HG02642 (cell line): ENCODE data around the gene QRFPR.
"Not testable (repeated sequence)": the region's sequence is repeated elsewhere in the genome, so short reads cannot be mapped to it uniquely, and the experiment has no call there.

ENCODE experiments used
- ATAC-seq: cut with Tn5 transposase; IDR thresholded peaks from one replicate; pipeline ENCODE4 v1.9.1; 2021; ENCODE audit warnings: mild to moderate bottlenecking; ENCODE audit not compliant: unreplicated experiment, poor library complexity

The QRFPR gene

DNA sequence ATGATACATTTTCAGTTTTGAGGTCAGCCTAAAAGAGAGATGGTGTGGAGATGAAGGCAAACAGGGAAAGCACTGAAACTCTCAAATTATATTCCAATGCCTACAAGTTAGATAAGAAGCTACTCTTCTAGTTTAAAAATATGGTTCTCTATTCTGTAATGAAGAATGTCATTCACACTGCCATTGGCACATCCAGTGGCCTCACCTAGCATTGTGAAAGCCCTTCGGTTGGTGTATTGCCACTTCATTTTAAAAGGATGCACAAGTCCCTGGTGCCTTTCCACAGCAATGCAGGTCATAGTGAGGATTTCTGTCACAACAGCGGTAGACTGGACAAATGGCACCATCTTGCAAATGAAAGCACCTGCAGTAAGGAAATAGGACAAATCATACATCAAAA, 40.6 kb downstream of the QRFPR start:
- no peak for ATAC-seq

DNA sequence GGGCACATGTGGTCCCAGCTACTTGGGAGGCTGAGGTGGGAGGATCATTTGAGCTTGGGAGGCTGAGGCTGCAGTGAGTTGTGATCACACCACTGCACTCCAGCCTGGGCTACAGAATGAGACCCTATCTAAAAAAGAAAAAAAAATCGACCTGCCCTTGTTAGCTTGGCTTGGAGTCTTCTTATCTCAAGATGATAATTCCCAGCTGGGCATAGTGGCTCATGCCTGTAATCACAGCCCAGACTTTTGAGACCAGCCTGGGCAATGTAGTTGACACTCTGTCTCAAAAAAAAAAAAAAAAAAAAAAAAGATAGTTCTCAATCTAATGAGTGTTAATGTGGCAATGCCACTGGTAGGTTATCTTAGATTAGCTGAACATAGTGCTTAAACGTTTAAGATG, 41.0 kb downstream of the QRFPR start:
- no peak for ATAC-seq

DNA sequence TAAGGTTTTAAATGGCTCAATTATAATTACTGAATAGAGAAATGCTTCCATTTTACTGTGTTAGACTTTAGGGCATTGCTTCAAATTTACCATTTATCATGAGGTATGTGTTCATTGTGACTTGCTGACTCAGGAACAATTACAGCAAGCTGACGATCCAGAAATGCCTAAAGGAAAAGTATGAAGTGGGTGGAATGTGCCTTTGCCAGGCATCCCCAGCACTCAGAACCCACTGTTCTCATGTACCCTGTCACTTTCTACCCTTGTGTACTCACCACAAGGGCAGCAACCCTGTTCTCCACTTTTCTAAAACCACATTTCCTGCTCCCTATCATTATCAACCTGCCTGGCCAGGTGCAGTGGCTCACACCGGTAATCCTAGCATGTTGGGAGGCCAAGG, 41.5 kb downstream of the QRFPR start:
- ATAC-seq: no peak

DNA sequence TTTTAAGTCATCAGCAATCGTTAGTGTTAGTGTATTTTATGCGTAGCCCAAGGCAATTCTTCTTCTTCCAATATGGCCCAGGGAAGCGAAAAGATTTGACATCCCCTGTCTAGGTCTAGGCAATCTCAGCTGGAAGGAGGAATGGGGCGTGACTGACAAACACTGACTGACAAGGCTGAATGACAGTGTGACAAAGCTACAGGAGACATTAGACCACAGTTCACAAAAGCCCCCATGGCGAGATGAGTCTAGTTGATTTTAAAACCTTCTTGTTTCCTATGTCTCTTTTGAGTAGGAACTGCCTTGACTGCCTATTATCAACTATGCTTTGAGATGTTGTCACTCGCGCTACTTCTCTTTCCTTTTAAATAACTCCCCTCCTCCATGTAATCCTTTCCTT, 42.3 kb downstream of the QRFPR start:
- no peak for ATAC-seq

DNA sequence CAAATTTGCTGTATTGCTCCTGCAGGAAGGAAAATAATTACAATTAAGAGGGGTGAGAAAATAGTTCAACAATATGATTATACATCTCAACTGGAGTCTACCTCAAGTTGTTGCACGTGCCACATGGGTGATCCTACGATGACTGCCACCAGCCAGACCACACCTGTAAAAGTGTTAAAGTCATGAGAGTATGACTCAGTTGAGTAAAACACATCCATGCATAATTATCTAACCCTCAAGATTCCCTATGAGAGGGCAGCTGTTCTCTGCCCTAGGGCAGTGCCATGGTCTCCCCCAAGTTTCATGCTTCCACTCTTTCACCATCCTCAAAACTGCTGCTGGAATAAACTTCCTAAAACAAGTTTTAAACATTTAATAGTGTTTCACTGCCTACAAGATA, 44.1 kb downstream of the QRFPR start:
- no peak for ATAC-seq

DNA sequence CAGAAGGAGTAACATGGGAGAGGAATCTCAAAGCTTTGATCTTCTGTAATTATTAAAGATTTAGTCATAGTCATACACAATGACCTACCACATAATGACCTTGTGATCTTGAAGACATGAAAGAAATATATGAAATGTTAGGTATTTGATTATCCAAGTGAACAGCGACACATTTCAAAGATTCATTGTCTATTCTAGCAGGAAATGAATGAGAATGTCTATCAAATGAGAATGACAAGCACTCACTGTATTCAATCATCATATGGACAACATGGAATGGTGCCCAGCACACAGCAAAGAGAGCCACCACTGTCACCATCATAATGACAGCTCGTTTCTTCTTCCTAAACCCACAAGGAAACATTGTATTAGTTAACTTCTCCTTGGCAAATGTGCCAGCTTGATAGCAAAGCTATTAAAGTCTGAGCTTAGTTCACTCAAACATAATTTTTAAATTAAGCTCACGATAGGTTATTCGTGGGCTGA, 50.6 kb downstream of the QRFPR start:
- ATAC-seq: no peak

DNA sequence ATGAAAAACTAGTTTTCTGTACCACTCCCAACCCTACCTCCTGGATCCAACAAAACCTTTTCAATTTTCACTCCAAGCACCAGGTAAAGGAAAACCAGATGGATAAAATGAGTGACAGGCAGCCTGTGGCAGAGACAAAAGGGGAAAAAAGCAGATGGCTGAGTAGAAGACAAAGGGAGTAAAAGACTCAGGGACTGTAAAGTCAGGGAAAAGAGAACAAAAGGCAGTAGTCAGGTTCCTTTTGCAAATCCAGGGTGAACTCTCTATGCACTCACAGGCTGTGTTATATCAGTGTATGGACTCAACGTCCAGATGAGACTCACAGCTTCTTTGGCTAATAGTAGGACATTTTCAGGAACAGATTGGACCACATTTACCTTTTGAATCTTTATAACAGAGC, 54.2 kb downstream of the QRFPR start:
- ATAC-seq: no peak

DNA sequence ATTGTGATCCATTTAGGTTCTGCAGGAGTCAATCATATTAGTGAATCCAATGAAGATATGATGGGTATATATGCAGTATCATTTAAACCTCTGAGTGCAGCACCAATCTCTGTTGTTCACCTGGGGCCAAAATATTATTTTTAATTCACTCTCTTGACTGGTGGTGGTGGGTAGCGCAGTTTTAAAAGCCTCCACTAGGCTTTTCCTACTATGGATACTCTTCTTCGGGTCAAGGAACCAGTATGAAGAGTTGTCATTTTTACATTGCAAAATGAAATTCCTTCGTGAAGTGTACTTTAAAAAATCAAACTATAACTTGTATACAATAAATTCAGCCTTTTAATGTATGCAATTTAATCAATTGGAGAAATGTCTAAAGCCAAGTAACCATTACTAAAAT, 56.5 kb downstream of the QRFPR start:
- ATAC-seq: no peak

DNA sequence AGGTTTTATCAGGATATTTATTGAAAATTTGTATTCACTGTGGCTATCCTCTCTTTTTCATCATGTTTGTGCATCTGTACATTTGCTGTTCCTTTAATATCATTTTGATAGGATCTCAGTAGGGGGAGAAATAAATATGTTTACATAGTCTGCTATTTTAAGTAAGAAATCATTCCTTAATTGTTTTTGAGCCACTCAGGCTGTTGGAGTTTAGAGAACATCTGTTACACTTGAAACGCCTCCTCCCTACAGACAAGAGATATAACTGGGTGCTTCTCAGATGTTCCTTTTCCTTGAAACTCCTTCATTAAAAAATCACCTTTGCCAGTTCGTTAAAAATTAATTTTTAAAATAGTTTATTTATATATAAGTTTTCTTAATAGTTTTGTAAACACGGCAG, 59.4 kb downstream of the QRFPR start:
- ATAC-seq: no peak

DNA sequence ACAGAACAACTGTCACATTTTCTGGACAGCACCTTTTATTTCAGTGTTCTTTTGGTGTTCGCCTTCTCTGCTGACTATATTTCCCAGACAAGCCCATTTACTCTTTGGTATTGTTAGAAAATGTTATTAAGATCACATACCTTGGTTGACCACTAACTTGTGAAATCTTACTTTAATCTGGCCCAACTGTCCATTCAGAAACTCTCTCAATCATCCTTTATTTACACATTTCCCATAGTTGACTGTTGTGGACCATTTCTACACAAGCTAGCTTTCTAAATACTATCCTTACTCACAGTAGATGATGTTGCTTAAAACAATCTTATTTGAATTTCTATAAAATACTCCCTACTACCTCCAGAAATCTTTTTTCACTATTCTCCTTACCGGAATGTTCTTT, 64.7 kb downstream of the QRFPR start:
- no peak for ATAC-seq

DNA sequence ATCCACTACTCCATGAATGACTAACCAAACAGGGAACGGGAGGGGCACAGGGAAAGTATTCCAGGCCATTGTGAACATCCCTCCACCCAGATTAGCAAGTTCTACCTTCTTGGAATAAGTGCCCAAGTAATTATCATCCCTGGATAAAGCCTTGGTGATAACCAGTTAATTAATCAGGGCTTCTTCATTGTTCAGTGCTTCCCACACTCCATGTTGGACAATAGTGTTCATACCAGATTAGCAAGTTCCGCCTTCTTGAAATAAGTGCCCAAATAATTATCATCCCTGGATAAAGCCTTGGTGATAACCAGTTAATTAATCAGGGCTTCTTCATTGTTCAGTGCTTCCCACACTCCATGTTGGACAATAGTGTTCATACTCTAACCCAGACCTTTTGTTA, 67.4 kb downstream of the QRFPR start:
- ATAC-seq: not testable (repeated sequence)

DNA sequence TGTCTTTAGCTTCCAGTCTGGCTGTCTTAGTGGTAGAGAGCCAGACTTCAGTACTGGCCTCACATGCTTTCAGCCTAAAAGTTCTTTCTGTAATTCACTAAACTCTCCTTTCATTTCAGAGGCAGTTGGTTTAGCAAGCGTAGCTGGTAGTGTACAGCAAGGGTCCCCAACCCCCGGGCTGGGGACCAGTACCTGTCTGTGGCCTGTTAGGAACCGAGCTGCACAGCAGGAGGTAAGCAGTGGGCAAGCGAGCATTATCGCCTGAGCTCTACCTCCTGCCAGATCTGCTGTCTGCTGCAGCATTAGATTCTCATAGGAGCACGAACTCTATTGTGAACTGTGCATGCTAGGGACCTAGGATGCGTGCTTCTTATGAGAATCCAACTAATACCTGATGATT, 72.0 kb downstream of the QRFPR start:
- no peak for ATAC-seq

DNA sequence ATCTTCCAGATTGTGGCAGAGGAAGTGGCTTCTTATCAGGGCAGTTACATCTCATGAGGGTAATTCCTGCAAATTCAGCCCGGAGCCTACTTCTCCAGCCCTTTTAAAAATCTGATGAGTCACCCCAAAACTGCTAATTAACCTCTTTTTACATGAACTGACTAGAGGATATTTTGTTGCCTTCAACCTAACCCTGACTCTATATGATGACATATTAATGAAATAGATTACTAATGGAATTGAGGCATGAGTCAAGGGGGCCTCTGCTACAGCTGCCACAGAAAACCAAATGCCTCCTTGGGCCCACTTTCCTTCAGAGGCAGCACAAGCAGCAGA, 72.5 kb downstream of the QRFPR start:
- ATAC-seq: no peak

DNA sequence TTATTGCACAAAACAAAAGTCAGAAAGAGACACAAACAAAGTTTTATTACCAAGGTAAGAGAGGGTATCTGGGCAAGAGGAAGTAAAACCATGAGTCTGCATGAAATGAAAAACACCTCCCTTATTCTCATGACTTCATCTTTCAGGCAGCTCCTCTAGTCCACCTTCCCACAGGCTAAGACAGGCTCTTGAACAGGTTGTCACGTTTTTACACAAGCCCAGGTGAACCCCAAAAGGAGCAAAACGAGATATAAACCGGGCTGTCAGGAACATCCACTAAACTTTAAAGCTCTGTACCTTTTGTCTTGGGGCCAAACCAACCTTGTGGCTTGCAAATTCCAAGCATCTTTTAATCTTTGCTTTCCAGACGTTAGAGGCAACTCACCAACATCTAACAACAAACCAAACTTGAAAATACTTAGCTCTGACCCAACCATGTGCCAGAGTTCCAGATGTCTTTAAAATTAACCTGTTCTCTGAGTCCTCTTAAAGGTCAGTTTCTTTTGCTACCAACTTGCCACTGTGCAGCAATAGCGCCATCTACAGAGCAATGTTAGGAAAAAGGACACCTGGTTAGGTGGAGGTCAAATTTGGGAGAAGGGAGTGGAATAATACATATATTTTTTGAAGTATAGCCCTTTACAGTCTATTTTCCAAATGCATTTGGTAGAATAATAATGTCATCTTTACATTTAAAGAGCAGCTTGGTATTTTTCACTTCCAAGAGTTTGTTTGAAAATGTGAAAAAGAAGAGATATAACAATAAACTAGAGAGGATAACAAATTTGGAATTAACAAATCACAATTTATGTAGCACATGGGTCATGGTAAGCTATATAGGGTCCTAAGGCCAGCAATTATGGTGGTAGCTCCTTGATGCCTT, 73.1 kb downstream of the QRFPR start:
- peak; percentile 92 for ATAC-seq

DNA sequence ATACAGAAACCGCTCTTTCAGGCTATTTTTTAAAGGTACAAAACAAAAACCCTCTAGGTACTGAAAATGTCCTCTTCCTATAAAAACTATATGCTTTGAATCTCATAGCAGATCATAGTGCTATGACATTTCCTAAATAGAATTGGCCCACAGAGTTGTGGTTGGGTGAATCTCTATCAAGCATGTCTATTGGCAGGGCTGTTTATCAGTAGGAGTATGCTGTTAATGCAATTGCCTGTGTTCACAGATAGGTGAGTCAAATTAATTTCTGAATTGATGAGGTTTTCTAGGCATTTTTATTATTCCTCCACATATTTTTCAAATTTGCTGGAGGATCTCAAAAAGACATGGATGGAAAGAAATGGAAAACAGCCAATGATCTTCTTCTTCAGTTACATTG, 73.9 kb downstream of the QRFPR start:
- no peak for ATAC-seq

DNA sequence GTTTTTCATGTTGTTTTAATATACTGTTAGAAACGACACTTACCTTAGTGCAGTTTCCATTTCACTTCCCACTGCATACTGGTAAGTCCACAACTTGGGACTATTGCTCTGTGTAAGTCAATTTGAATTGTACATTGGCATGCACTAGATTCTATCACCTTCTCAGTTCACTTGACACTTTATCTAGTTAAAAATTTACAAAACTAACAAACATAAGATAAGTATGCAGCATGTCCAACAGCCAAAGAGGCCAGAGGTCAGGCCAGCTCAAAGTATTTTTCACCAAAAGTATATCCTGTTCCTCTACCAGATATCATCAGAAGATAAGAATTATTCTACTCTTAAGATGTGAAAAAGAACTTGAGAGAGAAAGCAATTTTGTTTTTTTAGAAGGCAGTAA, 75.9 kb downstream of the QRFPR start:
- no peak for ATAC-seq

DNA sequence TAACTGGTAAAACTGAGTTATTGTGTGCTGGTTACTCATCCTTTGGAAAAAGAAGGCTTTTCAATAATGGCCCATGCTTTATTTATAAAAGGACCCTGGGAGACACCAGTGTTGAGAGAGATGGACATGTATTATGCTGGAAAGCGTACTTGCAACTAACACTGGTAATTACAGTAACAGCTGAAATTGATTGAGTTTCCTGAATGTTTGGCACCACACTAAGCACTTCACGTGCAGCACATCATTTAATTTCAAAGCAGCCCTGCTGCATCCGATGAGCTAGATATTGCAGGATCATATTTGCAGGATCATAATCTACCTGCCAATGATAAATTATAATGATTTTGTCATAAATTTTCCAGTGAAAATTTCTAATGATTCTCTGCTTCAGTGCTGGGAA, 81.5 kb downstream of the QRFPR start:
- no peak for ATAC-seq

DNA sequence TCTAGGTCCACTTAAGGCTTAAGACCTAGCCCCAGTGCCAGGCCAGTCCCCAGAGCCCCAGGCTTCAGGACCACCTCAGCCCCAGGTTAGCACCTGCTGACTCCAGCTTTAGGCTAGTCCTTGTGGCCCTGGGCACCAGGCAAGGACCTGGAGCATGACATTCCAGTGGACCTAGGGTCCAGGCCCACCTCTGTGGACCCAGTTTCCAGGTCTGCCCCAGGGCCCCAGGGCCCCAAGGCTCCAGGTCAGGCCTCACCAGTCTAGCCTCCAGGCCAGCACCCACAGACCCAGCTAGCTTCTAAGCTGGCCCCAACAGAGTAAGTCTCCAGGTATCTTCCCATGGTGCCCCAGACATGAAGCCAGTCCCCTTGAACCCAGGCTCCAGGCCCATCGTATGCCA, 97.5 kb downstream of the QRFPR start:
- no peak for ATAC-seq

DNA sequence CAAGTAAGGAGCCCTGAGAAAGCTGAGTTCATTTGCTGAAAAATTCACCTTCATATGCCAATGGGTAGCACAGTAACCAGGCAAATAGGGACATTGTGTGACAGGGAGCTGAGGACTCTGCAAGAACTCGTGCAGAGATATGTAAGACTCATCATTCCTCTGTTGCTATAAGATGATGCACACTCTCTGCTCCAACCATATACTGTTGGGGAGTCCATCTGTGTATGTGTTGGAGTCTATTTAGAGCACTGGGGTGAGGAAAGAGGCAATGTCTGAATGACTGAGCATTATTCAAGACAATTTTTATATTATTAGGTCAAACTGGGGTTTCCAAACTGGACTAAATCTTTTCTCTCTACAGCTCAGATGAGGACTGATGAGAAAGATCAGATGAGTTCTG, 100.4 kb downstream of the QRFPR start:
- ATAC-seq: no peak

DNA sequence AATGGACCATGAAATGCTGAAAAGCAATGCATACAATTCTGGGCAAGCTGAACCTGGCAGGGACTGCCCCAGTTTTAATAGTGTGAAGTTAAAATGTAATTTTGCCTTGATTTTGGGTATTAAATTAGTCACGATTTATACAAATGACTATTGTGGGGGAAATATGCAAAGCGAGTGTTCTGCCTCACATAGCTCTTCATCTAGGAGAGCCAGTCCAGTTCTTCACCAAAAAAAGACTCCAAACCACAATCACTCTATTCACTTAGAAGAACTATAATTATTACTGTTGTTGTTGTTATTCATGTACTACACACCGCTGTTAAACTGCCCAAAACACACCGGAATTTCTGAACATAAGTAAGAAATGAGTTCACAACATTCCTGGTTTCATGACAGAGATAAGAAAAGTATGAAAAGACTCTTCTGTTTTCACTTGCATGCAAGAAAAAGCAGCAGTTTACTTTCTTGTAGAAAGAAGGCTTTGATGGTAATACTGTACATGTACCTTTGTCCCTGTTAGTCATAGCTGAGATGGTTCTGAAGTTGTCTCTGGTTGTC, 101.9 kb downstream of the QRFPR start:
- ATAC-seq: peak; percentile 88
